HG03457 (cell line): Measurements from ENCODE around the gene C2CD2.

ENCODE experiments used
- ATAC-seq: cut with Tn5 transposase; IDR thresholded peaks from one replicate; pipeline ENCODE4 v1.9.1; 2021; ENCODE audit warnings: moderate number of reproducible peaks; ENCODE audit not compliant: unreplicated experiment

C2CD2 gene

GRCh38 chr21:41916888-41917433, 36.9 kb downstream of the C2CD2 start:
- no peak for ATAC-seq

GRCh38 chr21:41914965-41915364, 38.9 kb downstream of the C2CD2 start:
- ATAC-seq = no peak

GRCh38 chr21:41914358-41914757, 39.5 kb downstream of the C2CD2 start:
- no peak for ATAC-seq

- ATAC-seq = no peak
Observed at GRCh38 chr21:41913230-41913629, 40.6 kb downstream of the C2CD2 start.

GRCh38 chr21:41908829-41909228, 45.0 kb downstream of the C2CD2 start:
- ATAC-seq = no peak

- ATAC-seq = no peak
Observed at GRCh38 chr21:41907496-41908258, 46.1 kb downstream of the C2CD2 start.

GRCh38 chr21:41906770-41907169, 47.0 kb downstream of the C2CD2 start:
- ATAC-seq = no peak

- no peak for ATAC-seq
Observed at GRCh38 chr21:41903559-41904351, 50.1 kb downstream of the C2CD2 start.

- ATAC-seq = no peak
Observed at GRCh38 chr21:41902946-41903345, 50.9 kb downstream of the C2CD2 start.

- ATAC-seq = no peak
Observed at GRCh38 chr21:41901782-41902181, 52.0 kb downstream of the C2CD2 start.

- no peak for ATAC-seq
Observed at GRCh38 chr21:41901099-41901498, 52.7 kb downstream of the C2CD2 start.

GRCh38 chr21:41900401-41900800, 53.4 kb downstream of the C2CD2 start:
- no peak for ATAC-seq

- no peak for ATAC-seq
Observed at GRCh38 chr21:41899426-41900202, 54.2 kb downstream of the C2CD2 start.

- ATAC-seq = no peak
Observed at GRCh38 chr21:41898998-41899397, 54.8 kb downstream of the C2CD2 start.

GRCh38 chr21:41897700-41898099, 56.1 kb downstream of the C2CD2 start:
- no peak for ATAC-seq

- ATAC-seq = no peak
Observed at GRCh38 chr21:41897047-41897669, 56.7 kb downstream of the C2CD2 start.

GRCh38 chr21:41895643-41896493, 58.0 kb downstream of the C2CD2 start:
- ATAC-seq = no peak

GRCh38 chr21:41894922-41895557, 58.8 kb downstream of the C2CD2 start:
- ATAC-seq = no peak

- ATAC-seq = no peak
Observed at GRCh38 chr21:41894511-41894910, 59.3 kb downstream of the C2CD2 start.
